Measurements from ENCODE around the gene MRFAP1.

MRFAP1 gene

GRCh38 chr4:6595897-6596537 lies 44.5 kb upstream of the MRFAP1 start:
- DNase-seq (ENCODE audit: low read depth) = no peak
- TF ChIP-seq, protein P1, sequence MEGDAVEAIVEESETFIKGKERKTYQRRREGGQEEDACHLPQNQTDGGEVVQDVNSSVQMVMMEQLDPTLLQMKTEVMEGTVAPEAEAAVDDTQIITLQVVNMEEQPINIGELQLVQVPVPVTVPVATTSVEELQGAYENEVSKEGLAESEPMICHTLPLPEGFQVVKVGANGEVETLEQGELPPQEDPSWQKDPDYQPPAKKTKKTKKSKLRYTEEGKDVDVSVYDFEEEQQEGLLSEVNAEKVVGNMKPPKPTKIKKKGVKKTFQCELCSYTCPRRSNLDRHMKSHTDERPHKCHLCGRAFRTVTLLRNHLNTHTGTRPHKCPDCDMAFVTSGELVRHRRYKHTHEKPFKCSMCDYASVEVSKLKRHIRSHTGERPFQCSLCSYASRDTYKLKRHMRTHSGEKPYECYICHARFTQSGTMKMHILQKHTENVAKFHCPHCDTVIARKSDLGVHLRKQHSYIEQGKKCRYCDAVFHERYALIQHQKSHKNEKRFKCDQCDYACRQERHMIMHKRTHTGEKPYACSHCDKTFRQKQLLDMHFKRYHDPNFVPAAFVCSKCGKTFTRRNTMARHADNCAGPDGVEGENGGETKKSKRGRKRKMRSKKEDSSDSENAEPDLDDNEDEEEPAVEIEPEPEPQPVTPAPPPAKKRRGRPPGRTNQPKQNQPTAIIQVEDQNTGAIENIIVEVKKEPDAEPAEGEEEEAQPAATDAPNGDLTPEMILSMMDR (conservative IDR thresholded peaks at IDR 0.05; ENCODE audit: low read depth, low read length) = no peak
- no peak overlapping the region for H3K4me3 ChIP-seq (ENCODE audit: low read depth, low read length)

DNA sequence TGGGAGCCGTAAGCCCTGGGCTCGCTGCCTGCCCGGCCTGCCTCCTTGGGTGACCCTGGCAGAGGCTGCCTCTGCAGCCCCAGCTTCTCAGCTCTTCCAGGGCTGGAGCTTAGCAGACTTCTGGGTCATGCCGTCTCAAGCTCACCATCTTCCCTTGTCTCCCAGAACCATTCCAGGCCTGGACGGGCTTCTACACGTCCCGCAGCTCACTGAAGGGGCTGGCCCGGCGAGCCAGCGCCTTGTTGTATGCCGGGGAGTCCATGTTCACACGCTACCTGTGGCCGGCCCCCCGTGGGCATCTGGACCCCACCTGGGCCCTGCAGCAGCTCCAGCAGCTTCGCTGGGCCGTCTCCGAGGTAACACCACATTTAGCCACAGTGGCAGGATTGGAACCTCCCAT lies 43.5 kb upstream of the MRFAP1 start:
- TF ChIP-seq, protein P1 (conservative IDR thresholded peaks at IDR 0.05; ENCODE audit: low read depth, low read length) = no peak
- H3K4me3 ChIP-seq (ENCODE audit: low read depth, low read length) = no peak overlapping the region
- no peak for DNase-seq (ENCODE audit: low read depth)

GRCh38 chr4:6598127-6598526 lies 42.4 kb upstream of the MRFAP1 start:
- TF ChIP-seq, protein P1 (conservative IDR thresholded peaks at IDR 0.05; ENCODE audit: low read depth, low read length) = no peak
- H3K4me3 ChIP-seq (ENCODE audit: low read depth, low read length) = no peak overlapping the region
- no peak for DNase-seq (ENCODE audit: low read depth)

GRCh38 chr4:6598641-6599040 lies 41.8 kb upstream of the MRFAP1 start:
- DNase-seq (ENCODE audit: low read depth) = no peak
- H3K4me3 ChIP-seq (ENCODE audit: low read depth, low read length) = no peak overlapping the region
- TF ChIP-seq, protein P1 (conservative IDR thresholded peaks at IDR 0.05; ENCODE audit: low read depth, low read length) = no peak

DNA sequence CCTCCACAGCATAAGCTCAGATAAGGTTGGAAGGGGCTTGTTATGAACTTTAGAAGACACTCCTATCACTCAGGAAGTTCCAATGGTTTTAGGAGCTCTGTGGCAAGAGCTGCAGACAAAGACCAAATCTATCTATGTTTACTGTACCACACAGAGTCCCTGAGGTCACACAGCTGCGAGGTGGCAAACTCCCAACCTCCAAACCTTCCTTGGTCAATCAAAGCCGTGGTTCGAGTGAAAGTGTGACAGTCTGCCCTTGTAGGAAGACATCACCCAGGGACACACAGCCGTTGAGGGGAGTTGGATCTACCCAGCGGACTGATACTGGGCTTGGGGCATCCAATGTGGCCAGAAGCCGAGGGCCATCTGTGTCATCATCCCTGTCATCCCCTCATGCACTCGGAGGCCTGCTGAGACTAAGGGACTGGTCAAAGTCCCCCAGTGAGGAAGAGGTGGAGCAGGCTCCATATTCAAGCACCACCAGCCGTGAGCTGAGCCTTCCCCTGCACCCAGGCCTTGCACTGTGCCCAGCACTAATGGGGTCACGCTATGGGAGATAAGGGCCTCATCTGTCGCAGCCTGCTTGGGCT lies 38.7 kb upstream of the MRFAP1 start:
- no peak overlapping the region for H3K4me3 ChIP-seq (ENCODE audit: low read depth, low read length)
- TF ChIP-seq, protein P1 (conservative IDR thresholded peaks at IDR 0.05; ENCODE audit: low read depth, low read length) = no peak
- DNase-seq (ENCODE audit: low read depth) = no peak

- TF ChIP-seq, protein P1 (conservative IDR thresholded peaks at IDR 0.05; ENCODE audit: low read depth, low read length) = no peak
- no peak for DNase-seq (ENCODE audit: low read depth)
- no peak overlapping the region for H3K4me3 ChIP-seq (ENCODE audit: low read depth, low read length)
Measured at GRCh38 chr4:6602289-6602688, 38.2 kb upstream of the MRFAP1 start.

GRCh38 chr4:6603128-6603527 lies 37.4 kb upstream of the MRFAP1 start:
- TF ChIP-seq, protein P1 (conservative IDR thresholded peaks at IDR 0.05; ENCODE audit: low read depth, low read length) = no peak
- no peak overlapping the region for H3K4me3 ChIP-seq (ENCODE audit: low read depth, low read length)
- no peak for DNase-seq (ENCODE audit: low read depth)

Measured in choroid plexus epithelial cell (primary cell).